22Rv1 (cell line): ENCODE data around the gene ZNF836.
A peak's percentile ranks its signal among the peaks of the same experiment; 100 is the strongest.

Experiments used
- H3K27ac ChIP-seq: fragments of 450-650 bp; 2 replicates; pipeline ENCODE4 v1.5.1; 2017
- ZFX ChIP-seq: fragments of 450-650 bp; IDR thresholded peaks from 2 replicates; pipeline ENCODE4 v1.6.1; 2017; ENCODE audit warnings: antibody characterized with exemption, borderline replicate concordance
- TF ChIP-seq, protein P1 (sequence below): fragments of 450-650 bp; IDR thresholded peaks from 2 replicates; pipeline ENCODE4 v1.5.1; 2017; ENCODE audit warnings: mild to moderate bottlenecking

Gene ZNF836

DNA sequence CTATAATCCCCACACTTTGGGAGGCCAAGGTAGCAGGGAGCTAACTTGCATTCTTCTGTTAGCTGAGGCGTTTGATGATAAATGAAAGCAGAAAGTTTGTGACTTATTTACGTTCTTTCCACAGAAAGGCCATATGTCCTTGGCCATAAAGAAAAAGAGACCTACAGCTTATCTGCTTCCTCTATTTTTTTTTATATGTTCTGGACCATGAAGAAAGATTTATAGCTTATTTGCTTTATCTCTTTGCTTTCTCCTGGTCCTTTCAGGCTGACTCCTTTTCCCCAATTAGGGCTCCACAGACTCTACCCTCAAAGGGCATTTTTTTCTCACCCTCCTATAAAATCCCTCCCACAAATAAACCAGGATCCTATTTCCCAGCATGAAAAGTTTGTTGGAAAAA lies 30.2 kb downstream of the ZNF836 start:
- H3K27ac ChIP-seq, result no peak overlapping the region
- TF ChIP-seq ZFX, result no peak
- TF ChIP-seq, protein P1, sequence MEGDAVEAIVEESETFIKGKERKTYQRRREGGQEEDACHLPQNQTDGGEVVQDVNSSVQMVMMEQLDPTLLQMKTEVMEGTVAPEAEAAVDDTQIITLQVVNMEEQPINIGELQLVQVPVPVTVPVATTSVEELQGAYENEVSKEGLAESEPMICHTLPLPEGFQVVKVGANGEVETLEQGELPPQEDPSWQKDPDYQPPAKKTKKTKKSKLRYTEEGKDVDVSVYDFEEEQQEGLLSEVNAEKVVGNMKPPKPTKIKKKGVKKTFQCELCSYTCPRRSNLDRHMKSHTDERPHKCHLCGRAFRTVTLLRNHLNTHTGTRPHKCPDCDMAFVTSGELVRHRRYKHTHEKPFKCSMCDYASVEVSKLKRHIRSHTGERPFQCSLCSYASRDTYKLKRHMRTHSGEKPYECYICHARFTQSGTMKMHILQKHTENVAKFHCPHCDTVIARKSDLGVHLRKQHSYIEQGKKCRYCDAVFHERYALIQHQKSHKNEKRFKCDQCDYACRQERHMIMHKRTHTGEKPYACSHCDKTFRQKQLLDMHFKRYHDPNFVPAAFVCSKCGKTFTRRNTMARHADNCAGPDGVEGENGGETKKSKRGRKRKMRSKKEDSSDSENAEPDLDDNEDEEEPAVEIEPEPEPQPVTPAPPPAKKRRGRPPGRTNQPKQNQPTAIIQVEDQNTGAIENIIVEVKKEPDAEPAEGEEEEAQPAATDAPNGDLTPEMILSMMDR, result no peak

DNA sequence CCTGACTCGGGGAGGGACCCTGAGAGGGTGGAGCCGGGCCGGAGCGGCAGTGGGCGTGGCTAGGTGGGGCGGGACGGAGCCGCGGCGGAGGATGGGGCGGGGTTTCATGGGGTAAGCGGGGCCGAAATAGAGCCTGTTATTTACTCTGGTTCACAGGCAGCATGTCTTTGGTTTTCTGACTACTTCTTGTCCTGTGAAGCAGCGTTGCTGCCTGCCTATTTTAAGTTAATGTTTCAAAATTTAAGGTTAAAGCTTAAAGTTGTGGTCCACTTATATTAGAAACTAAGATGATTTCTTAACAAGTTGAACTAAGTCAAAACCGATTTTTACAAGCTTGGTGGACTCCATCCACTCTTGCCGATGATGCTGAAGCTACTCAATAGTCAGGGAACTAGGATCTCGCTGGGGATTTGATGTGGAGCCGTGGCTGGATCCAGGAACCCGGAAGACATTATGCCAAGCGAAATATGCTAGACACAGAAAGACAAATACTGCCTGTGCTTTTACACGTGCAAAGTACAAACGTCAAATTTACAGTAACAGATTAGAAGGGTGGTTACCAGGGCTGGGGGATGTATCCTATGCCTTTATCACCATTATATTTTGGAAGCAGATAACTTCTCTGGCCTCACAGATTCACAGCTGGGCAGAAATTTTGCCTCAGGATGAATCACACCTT lies 31.2 kb downstream of the ZNF836 start:
- H3K27ac ChIP-seq, result peak overlapping the region; percentile 90
- TF ChIP-seq ZFX, result no peak
- TF ChIP-seq, protein P1, result no peak

DNA sequence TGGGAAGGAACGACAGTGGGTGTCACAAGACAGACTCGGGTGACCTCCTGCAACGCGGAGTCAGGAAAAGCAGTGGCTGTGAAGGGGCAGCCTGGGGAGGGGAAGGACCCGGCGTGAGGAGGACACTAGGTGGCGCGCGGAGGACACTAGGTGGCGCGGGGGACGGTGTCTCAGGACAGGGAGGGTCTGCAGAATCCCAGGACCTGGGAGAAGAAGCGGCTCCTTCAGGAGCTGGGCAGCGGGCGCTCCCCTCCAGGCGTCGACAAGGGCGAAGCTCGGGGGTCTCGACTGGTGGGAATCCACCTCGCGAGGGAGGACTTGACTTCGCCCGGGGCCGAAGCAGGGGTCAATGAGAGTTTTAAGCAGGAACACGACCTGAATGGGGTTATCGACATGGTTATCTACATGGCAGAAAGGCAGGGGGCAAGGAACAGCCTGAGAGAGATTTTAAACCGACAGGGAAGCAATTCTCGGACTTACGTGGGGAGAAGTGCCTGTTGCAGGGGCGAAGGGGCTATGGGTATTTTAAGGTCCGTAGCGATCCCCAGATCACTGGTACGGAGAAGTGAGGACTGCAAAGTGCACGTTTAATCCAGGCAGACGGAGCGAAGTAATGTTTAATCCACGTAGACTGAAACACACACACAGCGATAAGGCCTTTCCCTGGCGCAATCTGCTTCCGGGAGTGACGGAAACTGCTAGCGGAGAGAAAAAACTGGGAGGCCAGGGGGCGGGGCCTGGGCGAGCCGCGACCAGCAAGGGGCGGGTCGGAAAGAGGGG lies 32.0 kb downstream of the ZNF836 start, which contains the start of gene ZNF616:
TSS of gene ZNF616 (minus strand) at position 687 of the 780 bp plus-strand sequence. CDS start 9,426 bp downstream, outside the sequence.
- TF ChIP-seq ZFX, result no peak
- TF ChIP-seq, protein P1, result peak; percentile 92
- H3K27ac ChIP-seq, result peak within 1 kb of the TSS; percentile 90

DNA sequence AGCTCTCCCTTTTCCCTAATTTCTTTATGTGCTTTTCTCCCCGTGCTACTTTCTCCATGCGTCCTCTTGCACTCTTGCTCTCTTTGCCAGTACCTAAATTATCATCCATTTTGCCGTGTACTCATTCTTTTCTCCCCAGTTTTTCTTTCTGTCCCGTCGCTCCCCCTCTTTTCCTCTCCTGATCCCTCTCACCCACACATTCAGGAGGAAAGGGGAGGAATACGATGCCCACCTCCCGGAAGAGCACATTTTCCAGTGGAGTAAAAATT lies 32.5 kb downstream of the ZNF836 start:
- TF ChIP-seq ZFX, result no peak
- TF ChIP-seq, protein P1, result no peak
- H3K27ac ChIP-seq, result peak overlapping the region; percentile 90

DNA sequence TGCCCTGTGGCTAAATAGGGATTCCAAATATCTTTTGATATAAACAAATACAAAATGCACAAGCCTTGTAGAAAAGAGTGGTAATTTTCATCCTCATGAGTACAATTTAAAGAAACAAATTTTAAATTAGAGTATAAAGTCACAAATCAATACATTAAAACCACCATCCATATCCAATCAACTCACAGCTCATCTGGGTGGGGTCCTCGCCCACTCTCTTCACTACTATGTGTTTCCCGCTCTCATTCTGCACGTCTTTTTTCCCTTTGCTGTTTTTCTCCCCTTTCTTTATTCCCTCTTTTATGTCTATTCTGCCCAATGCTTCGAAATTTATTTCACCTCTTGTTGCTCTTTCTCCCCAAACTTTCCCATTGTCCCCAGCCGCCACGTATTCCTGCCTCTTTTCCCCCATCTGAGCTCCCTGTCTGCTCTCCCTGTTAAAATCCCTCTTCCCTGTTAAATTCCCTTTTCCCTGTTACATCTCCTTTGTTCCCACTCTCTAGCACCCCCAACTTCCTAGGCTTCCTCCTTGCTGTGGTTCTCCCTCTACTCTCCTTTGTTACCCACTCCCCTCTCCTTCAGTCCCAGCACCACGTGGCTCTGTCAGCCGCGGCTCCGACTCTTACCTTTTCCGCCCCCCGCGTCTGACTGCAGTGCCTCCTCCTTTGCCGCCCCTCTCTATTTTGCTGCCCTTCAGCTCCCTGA lies 33.0 kb downstream of the ZNF836 start:
- H3K27ac ChIP-seq, result peak overlapping the region; percentile 90; the same call in 1 of the 2 replicates

DNA sequence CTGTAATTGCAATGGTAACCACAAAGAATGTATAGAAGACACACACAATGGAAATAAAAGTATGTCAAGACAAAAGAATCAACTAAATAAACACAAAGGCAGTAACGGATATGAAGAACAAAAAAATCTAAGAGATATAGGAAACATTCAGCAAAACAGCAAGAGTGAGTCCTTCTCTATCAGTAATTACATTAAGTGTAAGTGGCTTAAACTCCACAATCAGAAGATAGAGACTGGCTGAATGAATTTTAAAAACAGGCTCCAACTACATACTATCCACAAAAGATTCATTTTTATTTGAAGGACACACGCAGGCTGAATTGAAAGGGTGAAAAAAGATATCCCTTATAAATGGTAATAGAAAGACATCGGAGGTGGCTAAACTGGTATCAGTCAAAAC lies 51.1 kb downstream of the ZNF836 start:
- H3K27ac ChIP-seq, result no peak overlapping the region
- no peak for TF ChIP-seq ZFX
- TF ChIP-seq, protein P1, result no peak

More for the DNA sequence above, 33.0 kb downstream of the ZNF836 start:
- no peak for TF ChIP-seq ZFX
- TF ChIP-seq, protein P1, result no peak
